Measurements from ENCODE around the gene REXO1. TPM values are rescaled to one million over a fixed set of nuclear protein-coding genes. Genes with fewer than 3 reads are reported as not detected.

The REXO1 gene
- total and polyA plus RNA-seq, 9 of the 15 experiments (the other 6 are each of a cell fraction or from before 2014, with no cell fraction given), result 0.04 to 63.3 (median 15.8) TPM

DNA sequence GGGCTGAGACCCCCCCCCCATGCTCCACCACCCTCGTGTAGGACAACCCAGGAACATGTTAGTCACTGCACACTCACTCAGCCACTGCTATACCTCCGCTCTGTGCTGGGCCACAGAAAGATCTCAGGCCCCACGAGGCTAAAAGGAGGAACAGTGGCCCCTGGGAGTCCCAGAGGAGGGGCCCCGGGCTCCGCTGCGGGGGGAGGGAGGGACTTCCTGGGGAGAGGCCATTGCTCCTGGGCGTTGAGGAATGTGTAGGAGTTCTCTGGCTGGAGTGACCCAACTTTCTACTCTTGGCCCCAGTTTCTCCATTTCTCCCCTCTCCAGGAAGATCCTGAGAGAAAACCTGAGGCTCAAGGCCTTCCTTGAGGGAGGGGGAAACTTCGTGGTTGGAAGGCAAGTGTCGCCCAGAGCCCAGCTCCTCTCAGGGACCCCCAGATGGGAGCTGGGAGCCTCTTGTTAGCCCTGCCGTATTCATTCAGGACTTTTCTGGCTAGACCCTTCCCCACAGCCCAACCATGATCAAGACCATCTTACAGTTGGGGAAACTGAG, 81.4 kb downstream of the REXO1 start (continued):
- TF ChIP-seq, protein P1, sequence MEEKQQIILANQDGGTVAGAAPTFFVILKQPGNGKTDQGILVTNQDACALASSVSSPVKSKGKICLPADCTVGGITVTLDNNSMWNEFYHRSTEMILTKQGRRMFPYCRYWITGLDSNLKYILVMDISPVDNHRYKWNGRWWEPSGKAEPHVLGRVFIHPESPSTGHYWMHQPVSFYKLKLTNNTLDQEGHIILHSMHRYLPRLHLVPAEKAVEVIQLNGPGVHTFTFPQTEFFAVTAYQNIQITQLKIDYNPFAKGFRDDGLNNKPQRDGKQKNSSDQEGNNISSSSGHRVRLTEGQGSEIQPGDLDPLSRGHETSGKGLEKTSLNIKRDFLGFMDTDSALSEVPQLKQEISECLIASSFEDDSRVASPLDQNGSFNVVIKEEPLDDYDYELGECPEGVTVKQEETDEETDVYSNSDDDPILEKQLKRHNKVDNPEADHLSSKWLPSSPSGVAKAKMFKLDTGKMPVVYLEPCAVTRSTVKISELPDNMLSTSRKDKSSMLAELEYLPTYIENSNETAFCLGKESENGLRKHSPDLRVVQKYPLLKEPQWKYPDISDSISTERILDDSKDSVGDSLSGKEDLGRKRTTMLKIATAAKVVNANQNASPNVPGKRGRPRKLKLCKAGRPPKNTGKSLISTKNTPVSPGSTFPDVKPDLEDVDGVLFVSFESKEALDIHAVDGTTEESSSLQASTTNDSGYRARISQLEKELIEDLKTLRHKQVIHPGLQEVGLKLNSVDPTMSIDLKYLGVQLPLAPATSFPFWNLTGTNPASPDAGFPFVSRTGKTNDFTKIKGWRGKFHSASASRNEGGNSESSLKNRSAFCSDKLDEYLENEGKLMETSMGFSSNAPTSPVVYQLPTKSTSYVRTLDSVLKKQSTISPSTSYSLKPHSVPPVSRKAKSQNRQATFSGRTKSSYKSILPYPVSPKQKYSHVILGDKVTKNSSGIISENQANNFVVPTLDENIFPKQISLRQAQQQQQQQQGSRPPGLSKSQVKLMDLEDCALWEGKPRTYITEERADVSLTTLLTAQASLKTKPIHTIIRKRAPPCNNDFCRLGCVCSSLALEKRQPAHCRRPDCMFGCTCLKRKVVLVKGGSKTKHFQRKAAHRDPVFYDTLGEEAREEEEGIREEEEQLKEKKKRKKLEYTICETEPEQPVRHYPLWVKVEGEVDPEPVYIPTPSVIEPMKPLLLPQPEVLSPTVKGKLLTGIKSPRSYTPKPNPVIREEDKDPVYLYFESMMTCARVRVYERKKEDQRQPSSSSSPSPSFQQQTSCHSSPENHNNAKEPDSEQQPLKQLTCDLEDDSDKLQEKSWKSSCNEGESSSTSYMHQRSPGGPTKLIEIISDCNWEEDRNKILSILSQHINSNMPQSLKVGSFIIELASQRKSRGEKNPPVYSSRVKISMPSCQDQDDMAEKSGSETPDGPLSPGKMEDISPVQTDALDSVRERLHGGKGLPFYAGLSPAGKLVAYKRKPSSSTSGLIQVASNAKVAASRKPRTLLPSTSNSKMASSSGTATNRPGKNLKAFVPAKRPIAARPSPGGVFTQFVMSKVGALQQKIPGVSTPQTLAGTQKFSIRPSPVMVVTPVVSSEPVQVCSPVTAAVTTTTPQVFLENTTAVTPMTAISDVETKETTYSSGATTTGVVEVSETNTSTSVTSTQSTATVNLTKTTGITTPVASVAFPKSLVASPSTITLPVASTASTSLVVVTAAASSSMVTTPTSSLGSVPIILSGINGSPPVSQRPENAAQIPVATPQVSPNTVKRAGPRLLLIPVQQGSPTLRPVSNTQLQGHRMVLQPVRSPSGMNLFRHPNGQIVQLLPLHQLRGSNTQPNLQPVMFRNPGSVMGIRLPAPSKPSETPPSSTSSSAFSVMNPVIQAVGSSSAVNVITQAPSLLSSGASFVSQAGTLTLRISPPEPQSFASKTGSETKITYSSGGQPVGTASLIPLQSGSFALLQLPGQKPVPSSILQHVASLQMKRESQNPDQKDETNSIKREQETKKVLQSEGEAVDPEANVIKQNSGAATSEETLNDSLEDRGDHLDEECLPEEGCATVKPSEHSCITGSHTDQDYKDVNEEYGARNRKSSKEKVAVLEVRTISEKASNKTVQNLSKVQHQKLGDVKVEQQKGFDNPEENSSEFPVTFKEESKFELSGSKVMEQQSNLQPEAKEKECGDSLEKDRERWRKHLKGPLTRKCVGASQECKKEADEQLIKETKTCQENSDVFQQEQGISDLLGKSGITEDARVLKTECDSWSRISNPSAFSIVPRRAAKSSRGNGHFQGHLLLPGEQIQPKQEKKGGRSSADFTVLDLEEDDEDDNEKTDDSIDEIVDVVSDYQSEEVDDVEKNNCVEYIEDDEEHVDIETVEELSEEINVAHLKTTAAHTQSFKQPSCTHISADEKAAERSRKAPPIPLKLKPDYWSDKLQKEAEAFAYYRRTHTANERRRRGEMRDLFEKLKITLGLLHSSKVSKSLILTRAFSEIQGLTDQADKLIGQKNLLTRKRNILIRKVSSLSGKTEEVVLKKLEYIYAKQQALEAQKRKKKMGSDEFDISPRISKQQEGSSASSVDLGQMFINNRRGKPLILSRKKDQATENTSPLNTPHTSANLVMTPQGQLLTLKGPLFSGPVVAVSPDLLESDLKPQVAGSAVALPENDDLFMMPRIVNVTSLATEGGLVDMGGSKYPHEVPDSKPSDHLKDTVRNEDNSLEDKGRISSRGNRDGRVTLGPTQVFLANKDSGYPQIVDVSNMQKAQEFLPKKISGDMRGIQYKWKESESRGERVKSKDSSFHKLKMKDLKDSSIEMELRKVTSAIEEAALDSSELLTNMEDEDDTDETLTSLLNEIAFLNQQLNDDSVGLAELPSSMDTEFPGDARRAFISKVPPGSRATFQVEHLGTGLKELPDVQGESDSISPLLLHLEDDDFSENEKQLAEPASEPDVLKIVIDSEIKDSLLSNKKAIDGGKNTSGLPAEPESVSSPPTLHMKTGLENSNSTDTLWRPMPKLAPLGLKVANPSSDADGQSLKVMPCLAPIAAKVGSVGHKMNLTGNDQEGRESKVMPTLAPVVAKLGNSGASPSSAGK (IDR thresholded peaks at IDR 0.05), result peak; percentile 45; the same call in 1 of the 2 replicates
- TF ChIP-seq GABPA (tag; conservative IDR thresholded peaks at IDR 0.05; ENCODE audit: low read depth), result peak; percentile 68; the same call in 1 of the 2 replicates
- TF ChIP-seq RAD51 (IDR thresholded peaks at IDR 0.05; ENCODE audit: borderline replicate concordance, low read depth), result no peak
- TF ChIP-seq, protein P2, sequence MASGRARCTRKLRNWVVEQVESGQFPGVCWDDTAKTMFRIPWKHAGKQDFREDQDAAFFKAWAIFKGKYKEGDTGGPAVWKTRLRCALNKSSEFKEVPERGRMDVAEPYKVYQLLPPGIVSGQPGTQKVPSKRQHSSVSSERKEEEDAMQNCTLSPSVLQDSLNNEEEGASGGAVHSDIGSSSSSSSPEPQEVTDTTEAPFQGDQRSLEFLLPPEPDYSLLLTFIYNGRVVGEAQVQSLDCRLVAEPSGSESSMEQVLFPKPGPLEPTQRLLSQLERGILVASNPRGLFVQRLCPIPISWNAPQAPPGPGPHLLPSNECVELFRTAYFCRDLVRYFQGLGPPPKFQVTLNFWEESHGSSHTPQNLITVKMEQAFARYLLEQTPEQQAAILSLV (tag; IDR thresholded peaks at IDR 0.05), result no peak
- TF ChIP-seq, protein P3, sequence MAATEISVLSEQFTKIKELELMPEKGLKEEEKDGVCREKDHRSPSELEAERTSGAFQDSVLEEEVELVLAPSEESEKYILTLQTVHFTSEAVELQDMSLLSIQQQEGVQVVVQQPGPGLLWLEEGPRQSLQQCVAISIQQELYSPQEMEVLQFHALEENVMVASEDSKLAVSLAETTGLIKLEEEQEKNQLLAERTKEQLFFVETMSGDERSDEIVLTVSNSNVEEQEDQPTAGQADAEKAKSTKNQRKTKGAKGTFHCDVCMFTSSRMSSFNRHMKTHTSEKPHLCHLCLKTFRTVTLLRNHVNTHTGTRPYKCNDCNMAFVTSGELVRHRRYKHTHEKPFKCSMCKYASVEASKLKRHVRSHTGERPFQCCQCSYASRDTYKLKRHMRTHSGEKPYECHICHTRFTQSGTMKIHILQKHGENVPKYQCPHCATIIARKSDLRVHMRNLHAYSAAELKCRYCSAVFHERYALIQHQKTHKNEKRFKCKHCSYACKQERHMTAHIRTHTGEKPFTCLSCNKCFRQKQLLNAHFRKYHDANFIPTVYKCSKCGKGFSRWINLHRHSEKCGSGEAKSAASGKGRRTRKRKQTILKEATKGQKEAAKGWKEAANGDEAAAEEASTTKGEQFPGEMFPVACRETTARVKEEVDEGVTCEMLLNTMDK (IDR thresholded peaks at IDR 0.05; ENCODE audit: borderline replicate concordance, insufficient read depth, low read depth, low read length, poor library complexity, severe bottlenecking), result no peak
- TF ChIP-seq, protein P4, sequence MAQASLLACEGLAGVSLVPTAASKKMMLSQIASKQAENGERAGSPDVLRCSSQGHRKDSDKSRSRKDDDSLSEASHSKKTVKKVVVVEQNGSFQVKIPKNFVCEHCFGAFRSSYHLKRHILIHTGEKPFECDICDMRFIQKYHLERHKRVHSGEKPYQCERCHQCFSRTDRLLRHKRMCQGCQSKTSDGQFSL (CRISPR knock-in tag; IDR thresholded peaks at IDR 0.05), result peak; percentile 7; the same call in 1 of the 2 replicates
- TF ChIP-seq, protein P4 (tag; IDR thresholded peaks at IDR 0.05), result no peak
- TF ChIP-seq NR1H2 (CRISPR knock-in tag; IDR thresholded peaks at IDR 0.05), result no peak
- 0 out of 2 replicates have a peak, but pooled peaks have one; percentile 50 for TF ChIP-seq ZNF584 (CRISPR knock-in tag; IDR thresholded peaks at IDR 0.05; ENCODE audit: low read depth)
- TF ChIP-seq, protein P5, sequence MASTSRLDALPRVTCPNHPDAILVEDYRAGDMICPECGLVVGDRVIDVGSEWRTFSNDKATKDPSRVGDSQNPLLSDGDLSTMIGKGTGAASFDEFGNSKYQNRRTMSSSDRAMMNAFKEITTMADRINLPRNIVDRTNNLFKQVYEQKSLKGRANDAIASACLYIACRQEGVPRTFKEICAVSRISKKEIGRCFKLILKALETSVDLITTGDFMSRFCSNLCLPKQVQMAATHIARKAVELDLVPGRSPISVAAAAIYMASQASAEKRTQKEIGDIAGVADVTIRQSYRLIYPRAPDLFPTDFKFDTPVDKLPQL (IDR thresholded peaks at IDR 0.05; ENCODE audit: extremely low read depth, insufficient read length), result no peak

Data from K562 (cell line).